Neural cell (in vitro differentiated cells): ENCODE data around the gene WFDC1. TPM values are rescaled to one million over a fixed set of nuclear protein-coding genes. Genes with fewer than 3 reads are reported as not detected.

Source experiments
- H2AFZ ChIP-seq: fragments of 200-600, 300-800 bp; sonication (generic), shearing (Covaris generic); 2 replicates; pipeline ENCODE4 v1.6.0; 2014; ENCODE audit warnings: low read depth, mild to moderate bottlenecking, antibody characterized with exemption, low read length, moderate library complexity
- H3F3A ChIP-seq: fragments of 200-600 bp; shearing (Covaris generic); 2 replicates; pipeline ENCODE4 v1.6.1; 2016; ENCODE audit warnings: mild to moderate bottlenecking, moderate library complexity, mixed read lengths, antibody characterized with exemption, low read length; ENCODE audit not compliant: insufficient read depth, poor library complexity, severe bottlenecking
- H3K27ac ChIP-seq: fragments of 200-600, 300-800 bp; sonication (generic), shearing (Covaris generic); 2 replicates; pipeline ENCODE4 v1.5.1; 2014; ENCODE audit warnings: mild to moderate bottlenecking, low read length, moderate library complexity
- H3K27me3 ChIP-seq: fragments of 300-800, 200-600 bp; sonication (generic), shearing (Covaris generic); 2 replicates; pipeline ENCODE4 v1.6.0; 2014; ENCODE audit warnings: mild to moderate bottlenecking, low read depth, low read length, moderate library complexity; ENCODE audit not compliant: insufficient read depth
- H3K36me3 ChIP-seq: fragments of 300-800, 200-600 bp; sonication (generic), shearing (Covaris generic); 2 replicates; pipeline ENCODE4 v1.5.1; 2014; ENCODE audit warnings: mild to moderate bottlenecking, antibody characterized with exemption, low read length, moderate library complexity; ENCODE audit not compliant: insufficient read depth
- H3K4me2 ChIP-seq: fragments of 300-800, 200-600 bp; sonication (generic), shearing (Covaris generic); 2 replicates; pipeline ENCODE4 v1.6.0; 2014; ENCODE audit warnings: mild to moderate bottlenecking, low read length
- H3K4me3 ChIP-seq: fragments of 300-800, 200-600 bp; sonication (generic), shearing (Covaris generic); 2 replicates; pipeline ENCODE4 v1.5.1; 2014; ENCODE audit warnings: mild to moderate bottlenecking, low read length, moderate library complexity
- H3K79me2 ChIP-seq: fragments of 200-600 bp; shearing (Covaris generic); replicated peaks from 2 replicates; pipeline ENCODE4 v1.6.0; 2014; ENCODE audit warnings: mild to moderate bottlenecking, low read length, moderate library complexity; ENCODE audit not compliant: insufficient read depth
- H3K9ac ChIP-seq: fragments of 300-800, 200-600 bp; sonication (generic), shearing (Covaris generic); 2 replicates; pipeline ENCODE4 v1.6.1; 2016; ENCODE audit warnings: mild to moderate bottlenecking, low read length, mixed read lengths
- H3K9me2 ChIP-seq: fragments of 200-600 bp; shearing (Covaris generic); 2 replicates; pipeline ENCODE4 v1.6.1; 2016; ENCODE audit warnings: mild to moderate bottlenecking, low read length, mixed read lengths; ENCODE audit not compliant: insufficient read depth
- H3K9me3 ChIP-seq: fragments of 200-600, 300-800 bp; sonication (generic), shearing (Covaris generic); 2 replicates; pipeline ENCODE4 v1.6.1; 2016; ENCODE audit warnings: mild to moderate bottlenecking, mixed run types, low read length, moderate library complexity, mixed read lengths
- H4K20me1 ChIP-seq: fragments of 200-600 bp; shearing (Covaris generic); 2 replicates; pipeline ENCODE4 v1.6.1; 2016; ENCODE audit warnings: mild to moderate bottlenecking, mixed run types; ENCODE audit not compliant: insufficient read depth
- EP300 ChIP-seq: fragments of 450-650 bp; conservative IDR thresholded peaks from 2 replicates; pipeline ENCODE4 v1.6.1; 2014; ENCODE audit warnings: antibody characterized with exemption, mild to moderate bottlenecking, moderate library complexity; ENCODE audit not compliant: poor library complexity, severe bottlenecking
- EZH2 ChIP-seq: fragments of 200-600, 300-800 bp; shearing (Covaris generic), sonication (generic); IDR thresholded peaks from 2 replicates; pipeline ENCODE4 v1.6.1; 2014; ENCODE audit warnings: antibody characterized with exemption, low read length, borderline replicate concordance, mild to moderate bottlenecking; ENCODE audit not compliant: insufficient read depth, poor library complexity, severe bottlenecking
- MXI1 ChIP-seq: fragments of 450-650 bp; conservative IDR thresholded peaks from 2 replicates; pipeline ENCODE4 v1.6.1; 2014; ENCODE audit warnings: antibody characterized with exemption, mild to moderate bottlenecking; ENCODE audit not compliant: poor library complexity, severe bottlenecking
- POLR2AphosphoS5 ChIP-seq: IDR thresholded peaks from 2 replicates; pipeline ENCODE4 v1.6.1; 2012
- RAD21 ChIP-seq: fragments of 450-650 bp; conservative IDR thresholded peaks from 2 replicates; pipeline ENCODE4 v1.6.1; 2014; ENCODE audit warnings: antibody characterized with exemption, mild to moderate bottlenecking, moderate library complexity
- SMC3 ChIP-seq: fragments of 450-650 bp; conservative IDR thresholded peaks from 2 replicates; pipeline ENCODE4 v1.6.1; 2014; ENCODE audit warnings: antibody characterized with exemption, mild to moderate bottlenecking, moderate library complexity; ENCODE audit not compliant: poor library complexity
- TAF1 ChIP-seq: IDR thresholded peaks from 2 replicates; pipeline ENCODE4 v1.6.1; 2012; ENCODE audit warnings: low read depth
- polyA plus RNA-seq: library from polyadenylated mRNA; depleted of rRNA; stranded (reverse); fragments of >200 nt; gene quantifications from 2 replicates; pipeline ENCODE4 v1.2.3, GENCODE V29; 2014
- TF ChIP-seq, protein P1 (sequence below): IDR thresholded peaks from 2 replicates; pipeline ENCODE4 v1.6.1; 2012; ENCODE audit warnings: borderline replicate concordance
- TF ChIP-seq, protein P2 (sequence below): fragments of 450-650 bp; IDR thresholded peaks from 2 replicates; pipeline ENCODE4 v1.5.1; 2014; ENCODE audit warnings: antibody characterized with exemption, mild to moderate bottlenecking, moderate library complexity; ENCODE audit not compliant: poor library complexity, severe bottlenecking

Gene WFDC1
- polyA plus RNA-seq, 1 donor from 2014 or later = not detected

DNA sequence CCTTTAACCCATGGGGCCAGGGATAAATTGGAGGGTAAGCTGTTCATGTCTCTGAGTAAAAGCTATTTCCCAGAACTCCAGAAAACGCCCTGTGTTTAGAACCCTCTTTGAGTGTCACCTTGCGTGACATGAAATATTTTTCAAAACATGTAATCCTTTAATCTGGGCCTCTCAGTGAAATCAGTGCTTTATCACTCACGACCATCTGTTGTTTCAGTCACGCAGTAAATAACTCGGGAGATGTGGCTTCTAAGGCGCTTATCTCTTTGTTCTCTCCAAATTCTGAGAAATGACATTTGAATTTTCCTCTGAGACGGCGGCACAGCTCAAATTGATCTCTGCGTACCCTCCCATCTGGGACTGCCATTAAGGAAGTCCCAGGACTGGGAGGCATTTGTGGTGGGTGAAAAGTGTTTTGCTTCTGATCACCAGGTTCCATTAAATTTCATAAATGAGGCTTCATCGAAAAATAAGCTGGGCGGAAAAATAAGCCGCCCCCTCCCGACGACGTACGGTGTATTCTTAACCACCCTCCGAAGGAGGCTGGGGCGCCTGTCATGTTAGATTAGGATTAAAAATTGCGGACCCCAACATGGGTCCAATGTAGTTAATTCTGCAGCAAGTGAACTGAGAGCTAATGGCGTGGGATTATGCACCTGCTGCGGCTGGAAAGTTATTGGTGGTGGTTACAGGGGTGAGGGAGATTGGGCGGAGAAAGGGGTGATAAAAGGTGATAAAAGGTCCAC, 12.7 kb downstream of the WFDC1 start:
- no peak overlapping the region for H2AFZ ChIP-seq
- no peaks in the 10 kb centered on the region for H4K20me1 ChIP-seq
- no peak overlapping the region for H3K27ac ChIP-seq
- H3K79me2 ChIP-seq = no peaks in the 10 kb centered on the region
- H3K27me3 ChIP-seq = peaks cover 4% of the 10 kb centered on the region
- H3K4me3 ChIP-seq = no peak overlapping the region
- TF ChIP-seq, protein P1, sequence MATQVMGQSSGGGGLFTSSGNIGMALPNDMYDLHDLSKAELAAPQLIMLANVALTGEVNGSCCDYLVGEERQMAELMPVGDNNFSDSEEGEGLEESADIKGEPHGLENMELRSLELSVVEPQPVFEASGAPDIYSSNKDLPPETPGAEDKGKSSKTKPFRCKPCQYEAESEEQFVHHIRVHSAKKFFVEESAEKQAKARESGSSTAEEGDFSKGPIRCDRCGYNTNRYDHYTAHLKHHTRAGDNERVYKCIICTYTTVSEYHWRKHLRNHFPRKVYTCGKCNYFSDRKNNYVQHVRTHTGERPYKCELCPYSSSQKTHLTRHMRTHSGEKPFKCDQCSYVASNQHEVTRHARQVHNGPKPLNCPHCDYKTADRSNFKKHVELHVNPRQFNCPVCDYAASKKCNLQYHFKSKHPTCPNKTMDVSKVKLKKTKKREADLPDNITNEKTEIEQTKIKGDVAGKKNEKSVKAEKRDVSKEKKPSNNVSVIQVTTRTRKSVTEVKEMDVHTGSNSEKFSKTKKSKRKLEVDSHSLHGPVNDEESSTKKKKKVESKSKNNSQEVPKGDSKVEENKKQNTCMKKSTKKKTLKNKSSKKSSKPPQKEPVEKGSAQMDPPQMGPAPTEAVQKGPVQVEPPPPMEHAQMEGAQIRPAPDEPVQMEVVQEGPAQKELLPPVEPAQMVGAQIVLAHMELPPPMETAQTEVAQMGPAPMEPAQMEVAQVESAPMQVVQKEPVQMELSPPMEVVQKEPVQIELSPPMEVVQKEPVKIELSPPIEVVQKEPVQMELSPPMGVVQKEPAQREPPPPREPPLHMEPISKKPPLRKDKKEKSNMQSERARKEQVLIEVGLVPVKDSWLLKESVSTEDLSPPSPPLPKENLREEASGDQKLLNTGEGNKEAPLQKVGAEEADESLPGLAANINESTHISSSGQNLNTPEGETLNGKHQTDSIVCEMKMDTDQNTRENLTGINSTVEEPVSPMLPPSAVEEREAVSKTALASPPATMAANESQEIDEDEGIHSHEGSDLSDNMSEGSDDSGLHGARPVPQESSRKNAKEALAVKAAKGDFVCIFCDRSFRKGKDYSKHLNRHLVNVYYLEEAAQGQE = no peak
- no peak for TF ChIP-seq SMC3
- no peak for TF ChIP-seq EZH2
- no peak for TF ChIP-seq MXI1
- TF ChIP-seq, protein P2, sequence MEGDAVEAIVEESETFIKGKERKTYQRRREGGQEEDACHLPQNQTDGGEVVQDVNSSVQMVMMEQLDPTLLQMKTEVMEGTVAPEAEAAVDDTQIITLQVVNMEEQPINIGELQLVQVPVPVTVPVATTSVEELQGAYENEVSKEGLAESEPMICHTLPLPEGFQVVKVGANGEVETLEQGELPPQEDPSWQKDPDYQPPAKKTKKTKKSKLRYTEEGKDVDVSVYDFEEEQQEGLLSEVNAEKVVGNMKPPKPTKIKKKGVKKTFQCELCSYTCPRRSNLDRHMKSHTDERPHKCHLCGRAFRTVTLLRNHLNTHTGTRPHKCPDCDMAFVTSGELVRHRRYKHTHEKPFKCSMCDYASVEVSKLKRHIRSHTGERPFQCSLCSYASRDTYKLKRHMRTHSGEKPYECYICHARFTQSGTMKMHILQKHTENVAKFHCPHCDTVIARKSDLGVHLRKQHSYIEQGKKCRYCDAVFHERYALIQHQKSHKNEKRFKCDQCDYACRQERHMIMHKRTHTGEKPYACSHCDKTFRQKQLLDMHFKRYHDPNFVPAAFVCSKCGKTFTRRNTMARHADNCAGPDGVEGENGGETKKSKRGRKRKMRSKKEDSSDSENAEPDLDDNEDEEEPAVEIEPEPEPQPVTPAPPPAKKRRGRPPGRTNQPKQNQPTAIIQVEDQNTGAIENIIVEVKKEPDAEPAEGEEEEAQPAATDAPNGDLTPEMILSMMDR = no peak
- no peak for TF ChIP-seq EP300
- TF ChIP-seq TAF1 = no peak
- no peak for TF ChIP-seq RAD21
- no peak for TF ChIP-seq POLR2AphosphoS5
- no peak overlapping the region for H3K9ac ChIP-seq
- no peak overlapping the region for H3K4me2 ChIP-seq
- no peaks in the 10 kb centered on the region for H3K36me3 ChIP-seq
- H3K9me3 ChIP-seq = no peaks in the 10 kb centered on the region
- no peaks in the 10 kb centered on the region for H3K9me2 ChIP-seq
- H3F3A ChIP-seq = no peaks in the 10 kb centered on the region

DNA sequence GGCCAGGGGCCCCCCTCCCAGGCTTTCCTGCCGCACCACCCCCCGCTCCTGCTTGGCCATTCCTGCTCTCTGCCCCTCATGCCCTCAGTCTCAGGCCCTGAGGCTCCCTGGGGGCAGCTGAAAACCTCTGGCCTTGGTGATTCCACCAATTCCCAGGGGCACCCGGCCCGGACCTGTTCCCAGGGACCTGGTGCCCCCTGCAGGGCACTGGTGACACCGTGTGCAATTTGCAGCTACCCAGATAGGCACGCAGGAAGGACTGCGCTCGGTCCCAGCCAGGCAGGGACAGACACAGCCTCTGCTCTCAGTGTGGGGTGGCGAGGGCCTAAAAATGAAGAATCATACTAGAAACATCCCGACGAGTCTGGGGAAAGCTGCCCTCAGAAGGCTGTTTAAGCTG, 13.4 kb downstream of the WFDC1 start:
- Histone ChIP-seq H4K20me1 (no peaks in the 10 kb centered on the region), H2AFZ (no peak overlapping the region), H3K9ac (no peak overlapping the region), H3K36me3 (no peaks in the 10 kb centered on the region), H3K27ac (no peak overlapping the region), H3F3A (no peaks in the 10 kb centered on the region), H3K4me2 (no peak overlapping the region), H3K4me3 (no peak overlapping the region), H3K79me2 (no peaks in the 10 kb centered on the region), H3K27me3 (peaks cover 10% of the 10 kb centered on the region), H3K9me2 (no peaks in the 10 kb centered on the region), H3K9me3 (no peaks in the 10 kb centered on the region)
- no peak for TF ChIP-seq EZH2
- TF ChIP-seq TAF1 = no peak
- no peak for TF ChIP-seq EP300
